Natural killer cell treated with Interleukin-12 subunit alpha and Interleukin-12 subunit beta and Interleukin-15 and Interleukin-18, amount 100 ng/mL, for 72 hours (primary cell): Measurements from ENCODE around the gene CCDC197. TPM values are rescaled to one million over a fixed set of nuclear protein-coding genes. Genes with fewer than 3 reads are reported as not detected.

Source experiments
- ATAC-seq, 2 donors: fragments of 150-1000 bp; cut with Tn5 transposase in 1 of 2; sonication (Bioruptor Pico), chemical (Tn5 transposase) in 1 of 2; 2 replicates each; pipeline ENCODE4 v1.10.0; 2021
- DNase-seq: peaks from one replicate; pipeline ENCODE4 v3.0.0; 2022; ENCODE audit warnings: low spot score
- H3K27ac Mint-ChIP-seq, 2 donors: 1 replicate in 1 of 2; 2 replicates in 1 of 2; pipeline ENCODE4 v1.8.0; 2022; ENCODE audit warnings: mixed read lengths in 2 of 2, mild to moderate bottlenecking in 1 of 2, moderate library complexity in 1 of 2
- H3K27me3 Mint-ChIP-seq, 2 donors: 1 replicate in 1 of 2; 2 replicates in 1 of 2; pipeline ENCODE4 v1.8.0; 2022; ENCODE audit warnings: mixed read lengths in 2 of 2
- H3K36me3 Mint-ChIP-seq: one replicate; pipeline ENCODE4 v1.8.0; 2022; ENCODE audit warnings: mixed read lengths
- H3K4me1 Mint-ChIP-seq, 2 donors: 1 replicate in 1 of 2; 2 replicates in 1 of 2; pipeline ENCODE4 v1.8.0; 2022; ENCODE audit warnings: low read depth in 2 of 2, mixed read lengths in 2 of 2, mild to moderate bottlenecking in 1 of 2
- H3K4me3 Mint-ChIP-seq: one replicate; pipeline ENCODE4 v1.8.0; 2022; ENCODE audit warnings: mixed read lengths
- H3K9me3 Mint-ChIP-seq: 2 replicates; pipeline ENCODE4 v1.8.0; 2022; ENCODE audit warnings: mixed read lengths
- total RNA-seq, 2 donors: library from RNA; stranded (reverse); gene quantifications; one replicate each; pipeline ENCODE4 v1.2.3, GENCODE V29; 2022

CCDC197 gene
- total RNA-seq, 2 donors from 2014 or later: not detected

- no peaks in the 10 kb centered on the region for H3K36me3 Mint-ChIP-seq
- no peaks in the 10 kb centered on the region for H3K9me3 Mint-ChIP-seq
- DNase-seq: no peak
- ATAC-seq: no peak
- H3K4me3 Mint-ChIP-seq: no peak overlapping the region
- peaks cover 44 to 46% of the 10 kb centered on the region in 2 donors for H3K27me3 Mint-ChIP-seq
- H3K27ac Mint-ChIP-seq: no peak overlapping the region
- peaks cover 11 to 14% of the 10 kb centered on the region in 2 donors for H3K4me1 Mint-ChIP-seq
These were observed 8.4 kb downstream of the CCDC197 start for GRCh38 chr14:94005324-94006073.

DNA sequence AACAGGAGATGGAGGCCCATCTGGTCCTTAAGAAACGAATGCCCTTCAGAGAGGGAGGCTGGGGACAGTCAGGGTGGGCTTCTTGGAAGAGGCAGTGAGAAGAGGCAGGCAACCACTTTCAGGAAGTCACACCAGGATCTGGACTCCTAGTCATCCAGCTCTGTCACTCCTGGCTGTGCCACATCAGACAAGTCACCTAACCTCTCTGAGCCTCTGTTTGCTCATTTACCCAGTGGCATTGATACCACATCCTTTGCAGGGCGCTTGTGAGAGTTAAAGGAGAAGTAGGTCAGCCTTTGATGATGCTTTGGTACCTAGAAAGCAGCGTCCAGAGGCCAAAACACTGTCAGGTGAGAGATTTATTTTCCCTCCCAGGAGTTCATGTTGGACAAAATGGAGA lies 11.1 kb downstream of the CCDC197 start:
- no peak for DNase-seq
- Mint-ChIP-seq H3K9me3 (no peaks in the 10 kb centered on the region), H3K27ac (no peak overlapping the region), H3K4me1 (peaks cover 19 to 22% of the 10 kb centered on the region in 2 donors), H3K4me3 (no peak overlapping the region), H3K27me3 (peaks cover 47 to 60% of the 10 kb centered on the region in 2 donors), H3K36me3 (no peaks in the 10 kb centered on the region)
- ATAC-seq: peak in 1 of 2 donors; percentile 51

DNA sequence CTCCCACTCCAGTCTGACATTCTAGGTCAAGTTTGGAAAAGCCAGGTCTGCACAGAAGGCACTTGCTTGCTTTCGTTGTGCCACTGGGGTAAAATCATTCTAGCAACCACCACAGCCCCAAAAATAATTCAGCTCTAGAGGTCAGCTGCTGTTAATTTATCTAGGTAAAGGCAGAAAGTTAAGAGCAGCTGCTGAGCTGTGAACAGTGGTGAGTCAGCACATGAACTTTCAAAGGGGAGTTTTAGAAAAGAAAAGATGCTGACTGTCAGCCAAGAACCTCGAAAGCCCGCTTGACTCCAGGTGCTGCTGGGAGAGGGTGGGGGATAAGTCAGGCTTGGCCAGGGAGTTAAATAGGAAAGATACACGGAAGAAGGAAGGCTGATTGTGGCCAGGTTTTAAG lies 12.7 kb downstream of the CCDC197 start:
- Mint-ChIP-seq H3K4me1 (peaks cover 19 to 22% of the 10 kb centered on the region in 2 donors), H3K9me3 (no peaks in the 10 kb centered on the region), H3K36me3 (no peaks in the 10 kb centered on the region), H3K27ac (no peak overlapping the region), H3K4me3 (no peak overlapping the region), H3K27me3 (peaks cover 52 to 66% of the 10 kb centered on the region in 2 donors)
- ATAC-seq (no peak), DNase-seq (no peak)

DNA sequence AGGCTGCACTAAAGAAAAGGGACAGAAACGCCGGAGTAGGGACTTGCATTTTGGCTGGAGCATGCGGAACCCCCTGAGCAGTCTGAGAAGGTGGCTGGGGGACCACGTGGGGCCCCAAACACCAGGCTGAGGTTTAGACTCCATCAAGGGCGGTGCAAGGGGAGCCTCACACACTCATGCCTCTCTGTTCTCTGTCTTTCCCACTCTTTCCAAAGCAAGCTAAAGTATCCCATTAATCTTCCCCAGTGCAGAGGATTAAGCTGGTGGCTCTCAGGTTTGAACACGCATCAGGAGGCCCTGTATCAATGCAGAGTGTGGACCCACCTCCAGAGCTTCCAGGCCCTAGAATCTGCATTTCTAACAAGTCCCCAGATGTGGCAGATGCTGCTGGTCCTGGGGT lies 13.5 kb downstream of the CCDC197 start:
- H3K4me3 Mint-ChIP-seq: no peak overlapping the region
- H3K4me1 Mint-ChIP-seq: peaks cover 19 to 22% of the 10 kb centered on the region in 2 donors
- peaks cover 46 to 61% of the 10 kb centered on the region in 2 donors for H3K27me3 Mint-ChIP-seq
- H3K36me3 Mint-ChIP-seq: no peaks in the 10 kb centered on the region
- no peak overlapping the region for H3K27ac Mint-ChIP-seq
- no peaks in the 10 kb centered on the region for H3K9me3 Mint-ChIP-seq
- DNase-seq: no peak
- no peak for ATAC-seq

DNA sequence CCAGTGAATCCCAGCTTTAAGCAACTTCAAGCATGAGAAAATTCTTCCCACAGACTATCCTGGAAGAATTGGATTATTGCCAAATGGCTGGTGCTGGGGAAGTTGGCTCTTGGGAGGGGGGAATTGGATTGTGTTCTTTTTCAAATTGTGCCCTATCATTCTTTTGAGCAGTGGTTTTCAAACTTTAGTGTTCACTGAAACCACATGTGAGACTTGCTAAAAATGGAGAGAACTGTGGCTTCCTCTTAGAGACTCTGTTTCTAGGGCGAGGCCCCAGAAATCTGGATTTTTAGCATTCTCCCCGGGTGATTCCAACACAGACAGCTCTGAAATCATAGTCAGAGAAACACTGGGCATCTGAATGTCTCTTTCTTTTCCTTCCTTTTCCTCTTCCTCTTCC lies 14.7 kb downstream of the CCDC197 start:
- peaks cover 19 to 22% of the 10 kb centered on the region in 2 donors for H3K4me1 Mint-ChIP-seq
- peak overlapping the region; percentile 34 for H3K4me3 Mint-ChIP-seq
- ATAC-seq: no peak

GRCh38 chr14:94014382-94014781 lies 17.3 kb downstream of the CCDC197 start:
- no peaks in the 10 kb centered on the region for H3K9me3 Mint-ChIP-seq
- no peak overlapping the region for H3K4me3 Mint-ChIP-seq
- peaks cover 47 to 55% of the 10 kb centered on the region in 2 donors for H3K27me3 Mint-ChIP-seq
- peaks cover 18 to 19% of the 10 kb centered on the region in 2 donors for H3K4me1 Mint-ChIP-seq
- ATAC-seq: no peak
- H3K27ac Mint-ChIP-seq: no peak overlapping the region
- no peaks in the 10 kb centered on the region for H3K36me3 Mint-ChIP-seq
- DNase-seq: peak; percentile 5

More for the DNA sequence above, 14.7 kb downstream of the CCDC197 start:
- H3K36me3 Mint-ChIP-seq: no peaks in the 10 kb centered on the region
- H3K9me3 Mint-ChIP-seq: no peaks in the 10 kb centered on the region
- no peak for DNase-seq
- H3K27me3 Mint-ChIP-seq: peaks cover 48 to 61% of the 10 kb centered on the region in 2 donors
- H3K27ac Mint-ChIP-seq: no peak overlapping the region

DNA sequence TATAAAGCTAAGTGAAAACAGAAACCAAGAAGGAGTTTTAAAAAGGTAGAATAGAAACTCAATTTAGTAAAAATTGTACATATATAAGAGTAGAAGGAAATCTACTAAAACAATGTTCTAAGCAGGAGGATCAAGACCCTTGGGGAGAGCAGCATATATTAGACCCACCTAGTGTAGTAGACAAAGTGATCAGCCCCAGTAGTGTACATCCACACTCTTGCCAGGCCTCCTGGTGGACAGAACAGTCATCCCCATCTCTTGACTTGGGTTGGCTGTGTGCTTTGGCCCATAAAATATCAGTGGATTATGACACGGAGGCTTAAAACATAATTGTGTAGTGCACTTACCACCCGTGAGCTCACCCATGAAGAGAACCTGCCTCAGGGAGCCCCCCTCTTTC lies 18.1 kb downstream of the CCDC197 start:
- DNase-seq: peak; percentile 10
- H3K4me1 Mint-ChIP-seq: peaks cover 12 to 15% of the 10 kb centered on the region in 2 donors
- H3K9me3 Mint-ChIP-seq: no peaks in the 10 kb centered on the region
- no peak for ATAC-seq
- no peak overlapping the region for H3K4me3 Mint-ChIP-seq
- H3K27ac Mint-ChIP-seq: no peak overlapping the region
- H3K36me3 Mint-ChIP-seq: no peaks in the 10 kb centered on the region
- H3K27me3 Mint-ChIP-seq: peaks cover 42 to 49% of the 10 kb centered on the region in 2 donors

- Mint-ChIP-seq H3K4me1 (peaks cover 8 to 9% of the 10 kb centered on the region in 2 donors), H3K36me3 (no peaks in the 10 kb centered on the region), H3K27me3 (peaks cover 41 to 46% of the 10 kb centered on the region in 2 donors), H3K9me3 (no peaks in the 10 kb centered on the region), H3K4me3 (no peak overlapping the region), H3K27ac (no peak overlapping the region)
- ATAC-seq (no peak), DNase-seq (no peak)
These were observed 19.4 kb downstream of the CCDC197 start for GRCh38 chr14:94016446-94016976.

GRCh38 chr14:94018308-94018707 lies 21.2 kb downstream of the CCDC197 start:
- H3K27ac Mint-ChIP-seq: no peak overlapping the region
- H3K27me3 Mint-ChIP-seq: peaks cover 40 to 46% of the 10 kb centered on the region in 2 donors
- ATAC-seq: no peak
- DNase-seq: no peak
- no peaks in the 10 kb centered on the region for H3K36me3 Mint-ChIP-seq
- H3K4me3 Mint-ChIP-seq: no peak overlapping the region
- no peaks in the 10 kb centered on the region for H3K9me3 Mint-ChIP-seq
- no peaks in the 10 kb centered on the region for H3K4me1 Mint-ChIP-seq

DNA sequence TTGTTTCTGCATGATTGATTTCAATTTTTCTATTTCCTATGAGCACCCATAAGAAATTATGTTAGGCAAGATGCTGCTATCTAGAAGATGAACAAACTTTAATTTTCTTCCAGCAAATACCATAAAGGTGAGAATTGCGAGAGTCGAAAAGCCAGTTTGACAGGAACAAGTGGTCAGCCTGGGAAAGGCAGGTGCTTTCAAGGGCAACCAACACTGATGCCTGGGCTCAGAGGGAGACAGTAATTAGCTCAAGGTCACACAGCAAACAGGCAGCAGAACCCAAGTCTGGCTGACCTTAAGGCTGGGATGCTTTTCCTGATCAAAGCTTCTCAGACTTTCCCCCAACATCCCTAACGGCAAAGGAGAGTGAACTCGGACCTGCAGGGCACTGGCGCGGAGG lies 22.2 kb downstream of the CCDC197 start:
- H3K4me3 Mint-ChIP-seq: no peak overlapping the region
- DNase-seq (no peak), ATAC-seq (no peak)
- no peaks in the 10 kb centered on the region for H3K36me3 Mint-ChIP-seq
- no peaks in the 10 kb centered on the region for H3K4me1 Mint-ChIP-seq
- no peak overlapping the region for H3K27ac Mint-ChIP-seq
- H3K9me3 Mint-ChIP-seq: no peaks in the 10 kb centered on the region
- H3K27me3 Mint-ChIP-seq: peaks cover 33 to 44% of the 10 kb centered on the region in 2 donors

GRCh38 chr14:94020267-94020666 lies 23.2 kb downstream of the CCDC197 start:
- no peaks in the 10 kb centered on the region for H3K4me1 Mint-ChIP-seq
- H3K27me3 Mint-ChIP-seq: peaks cover 25 to 38% of the 10 kb centered on the region in 2 donors
- no peaks in the 10 kb centered on the region for H3K36me3 Mint-ChIP-seq

GRCh38 chr14:94021001-94021400 lies 23.9 kb downstream of the CCDC197 start:
- no peak overlapping the region for H3K4me3 Mint-ChIP-seq
- ATAC-seq: no peak

More at GRCh38 chr14:94020267-94020666, 23.2 kb downstream of the CCDC197 start:
- Mint-ChIP-seq H3K4me3 (no peak overlapping the region), H3K9me3 (no peaks in the 10 kb centered on the region), H3K27ac (no peak overlapping the region)
- DNase-seq (no peak), ATAC-seq (no peak)

GRCh38 chr14:94021416-94022157 lies 24.5 kb downstream of the CCDC197 start:
- Mint-ChIP-seq H3K4me3 (no peak overlapping the region), H3K27ac (no peak overlapping the region), H3K4me1 (peaks cover 4 to 5% of the 10 kb centered on the region in 2 donors), H3K36me3 (no peaks in the 10 kb centered on the region), H3K9me3 (no peaks in the 10 kb centered on the region), H3K27me3 (peaks cover 22 to 33% of the 10 kb centered on the region in 2 donors)
- DNase-seq (no peak), ATAC-seq (no peak)

More at GRCh38 chr14:94021001-94021400, 23.9 kb downstream of the CCDC197 start:
- Mint-ChIP-seq H3K4me1 (peaks cover 2 to 3% of the 10 kb centered on the region in 2 donors), H3K36me3 (no peaks in the 10 kb centered on the region), H3K27ac (no peak overlapping the region), H3K9me3 (no peaks in the 10 kb centered on the region), H3K27me3 (peaks cover 25 to 36% of the 10 kb centered on the region in 2 donors)
- no peak for DNase-seq
